ENCODE measurements around the gene GABRG3.

GABRG3 gene

DNA sequence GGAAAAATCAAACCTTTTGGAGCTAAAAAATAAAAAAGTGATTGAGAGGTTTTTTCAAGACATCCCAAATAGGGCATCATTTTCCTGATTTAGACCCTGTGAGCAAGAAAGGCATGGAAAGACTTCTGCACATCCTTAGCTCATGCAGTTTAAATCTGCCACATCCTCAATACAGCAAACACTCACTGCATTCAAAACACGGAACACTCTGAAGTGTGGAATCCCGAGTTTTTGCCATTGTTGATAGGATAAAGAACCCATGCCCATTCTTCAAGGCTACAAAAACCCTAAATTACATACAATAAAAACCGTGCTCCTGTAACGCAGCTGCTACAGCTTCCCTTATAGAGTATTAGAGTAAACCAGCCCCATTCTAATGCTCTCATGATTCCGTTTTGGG lies 346.8 kb downstream of the GABRG3 start:
- DNase-seq (ENCODE audit: low spot score), result no peak
- TF ChIP-seq, protein P1, sequence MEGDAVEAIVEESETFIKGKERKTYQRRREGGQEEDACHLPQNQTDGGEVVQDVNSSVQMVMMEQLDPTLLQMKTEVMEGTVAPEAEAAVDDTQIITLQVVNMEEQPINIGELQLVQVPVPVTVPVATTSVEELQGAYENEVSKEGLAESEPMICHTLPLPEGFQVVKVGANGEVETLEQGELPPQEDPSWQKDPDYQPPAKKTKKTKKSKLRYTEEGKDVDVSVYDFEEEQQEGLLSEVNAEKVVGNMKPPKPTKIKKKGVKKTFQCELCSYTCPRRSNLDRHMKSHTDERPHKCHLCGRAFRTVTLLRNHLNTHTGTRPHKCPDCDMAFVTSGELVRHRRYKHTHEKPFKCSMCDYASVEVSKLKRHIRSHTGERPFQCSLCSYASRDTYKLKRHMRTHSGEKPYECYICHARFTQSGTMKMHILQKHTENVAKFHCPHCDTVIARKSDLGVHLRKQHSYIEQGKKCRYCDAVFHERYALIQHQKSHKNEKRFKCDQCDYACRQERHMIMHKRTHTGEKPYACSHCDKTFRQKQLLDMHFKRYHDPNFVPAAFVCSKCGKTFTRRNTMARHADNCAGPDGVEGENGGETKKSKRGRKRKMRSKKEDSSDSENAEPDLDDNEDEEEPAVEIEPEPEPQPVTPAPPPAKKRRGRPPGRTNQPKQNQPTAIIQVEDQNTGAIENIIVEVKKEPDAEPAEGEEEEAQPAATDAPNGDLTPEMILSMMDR (IDR thresholded peaks at IDR 0.05; ENCODE audit: extremely low read depth, insufficient read depth, missing control alignments), result no peak
- in situ Hi-C loops (cut with MboI; ENCODE audit: low pct_unique_long_range_greater_than_20kb, low sequenced_read_pairs, unreplicated experiment), result no loop called here

DNA sequence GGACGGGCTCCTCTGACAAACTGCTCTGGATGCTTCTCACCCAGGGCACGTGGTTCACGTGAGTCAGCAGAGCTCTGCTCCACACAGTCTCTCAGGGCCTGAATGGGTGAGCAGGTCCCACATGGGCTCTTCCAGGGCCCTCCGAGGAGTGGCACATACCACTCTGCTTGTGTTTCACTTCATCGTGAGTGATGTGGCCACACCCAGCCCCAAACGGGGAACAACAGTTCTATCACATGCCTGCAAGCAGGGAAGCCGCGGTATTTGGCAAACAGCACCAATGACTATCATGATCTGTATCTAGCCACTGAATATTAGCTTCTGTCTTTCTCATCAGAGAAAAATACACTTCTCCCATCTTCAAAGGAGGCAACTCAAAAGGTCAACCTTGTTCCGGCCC lies 352.8 kb downstream of the GABRG3 start:
- in situ Hi-C loops (cut with MboI; ENCODE audit: low pct_unique_long_range_greater_than_20kb, low sequenced_read_pairs, unreplicated experiment), result no loop called here
- DNase-seq (ENCODE audit: low spot score), result no peak
- TF ChIP-seq, protein P1 (IDR thresholded peaks at IDR 0.05; ENCODE audit: extremely low read depth, insufficient read depth, missing control alignments), result no peak

DNA sequence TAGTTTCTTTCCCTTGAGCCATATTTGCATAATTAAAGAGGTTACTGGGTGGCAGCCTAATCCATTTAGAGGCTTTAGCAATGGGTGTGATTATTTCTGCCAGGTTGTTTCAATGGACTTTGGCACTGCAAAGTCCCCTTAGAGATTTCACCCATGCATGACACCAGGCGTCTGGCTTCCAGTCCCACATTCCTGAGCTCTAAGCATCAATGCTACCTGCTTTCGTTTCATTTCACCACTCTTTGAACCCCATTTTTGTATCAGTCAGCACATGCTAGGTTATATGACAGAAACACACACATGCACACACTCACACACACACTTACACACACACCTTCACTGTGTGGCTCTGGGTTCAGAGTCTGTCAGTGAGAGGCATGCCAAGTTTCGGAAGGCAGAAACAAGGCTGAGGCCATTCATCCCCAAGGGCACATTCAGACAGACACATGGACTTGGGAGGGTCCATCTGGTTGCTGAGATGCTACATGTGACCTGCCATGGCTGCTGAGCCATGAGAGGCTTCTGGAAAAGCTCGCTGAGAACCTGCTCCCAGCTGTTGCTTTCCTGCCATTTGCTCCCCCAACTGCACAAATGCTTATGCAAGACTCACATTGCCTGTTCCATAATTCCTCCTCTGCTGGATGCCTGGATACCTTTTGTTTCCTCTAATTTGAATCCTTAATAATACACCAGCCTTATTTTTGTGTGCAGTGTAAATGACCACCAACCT lies 354.1 kb downstream of the GABRG3 start:
- no peak for DNase-seq (ENCODE audit: low spot score)
- in situ Hi-C loops (cut with MboI; ENCODE audit: low pct_unique_long_range_greater_than_20kb, low sequenced_read_pairs, unreplicated experiment), result no loop called here
- TF ChIP-seq, protein P1 (IDR thresholded peaks at IDR 0.05; ENCODE audit: extremely low read depth, insufficient read depth, missing control alignments), result no peak

DNA sequence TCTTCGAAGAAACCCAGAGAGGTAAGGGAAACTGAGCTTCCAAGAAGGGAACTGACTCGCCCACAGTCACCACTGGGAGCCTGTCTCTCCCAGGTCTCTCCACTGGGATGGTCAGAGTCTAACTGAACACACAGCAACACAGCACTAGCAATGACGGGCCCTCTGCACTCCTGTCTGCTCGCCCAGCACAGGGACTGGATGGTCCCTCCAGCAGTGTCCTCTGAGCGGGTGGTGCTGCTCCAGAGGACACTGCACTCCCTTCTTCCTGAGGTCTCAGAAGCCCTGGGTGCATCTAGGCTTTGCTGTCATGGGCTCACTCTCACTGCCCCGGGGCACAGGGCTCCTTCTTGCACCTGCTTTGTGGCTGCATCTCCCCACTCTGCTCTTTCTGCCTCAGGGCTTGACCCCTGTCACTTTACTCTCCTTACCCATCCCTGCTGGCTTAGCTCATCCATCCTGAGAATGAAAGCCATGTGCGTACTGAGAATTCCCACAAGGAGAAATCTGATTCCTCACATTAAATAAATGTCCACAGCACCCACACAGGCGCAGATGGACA lies 356.6 kb downstream of the GABRG3 start:
- TF ChIP-seq, protein P1 (IDR thresholded peaks at IDR 0.05; ENCODE audit: extremely low read depth, insufficient read depth, missing control alignments), result no peak
- DNase-seq (ENCODE audit: low spot score), result no peak
- in situ Hi-C loops (cut with MboI; ENCODE audit: low pct_unique_long_range_greater_than_20kb, low sequenced_read_pairs, unreplicated experiment), result no loop called here

DNA sequence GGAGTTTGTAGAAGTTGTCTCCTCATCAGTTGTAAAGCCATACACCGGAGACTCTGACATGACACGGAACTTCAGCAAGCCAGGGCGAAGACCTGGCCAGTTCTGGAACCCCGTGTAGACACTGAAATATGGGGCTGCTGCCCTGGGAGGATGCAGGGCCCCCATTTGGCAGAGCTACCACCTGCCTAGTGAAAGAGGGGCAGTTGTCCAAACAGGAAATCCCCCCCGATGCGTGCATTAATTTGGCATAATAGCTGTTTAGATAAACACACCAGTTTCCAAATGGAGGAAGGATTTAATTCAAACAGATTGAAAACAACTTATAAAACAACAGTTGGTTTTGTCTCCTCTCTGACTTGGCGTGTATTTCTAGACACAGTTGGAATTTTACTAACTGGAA lies 357.2 kb downstream of the GABRG3 start:
- in situ Hi-C loops (cut with MboI; ENCODE audit: low pct_unique_long_range_greater_than_20kb, low sequenced_read_pairs, unreplicated experiment), result no loop called here

DNA sequence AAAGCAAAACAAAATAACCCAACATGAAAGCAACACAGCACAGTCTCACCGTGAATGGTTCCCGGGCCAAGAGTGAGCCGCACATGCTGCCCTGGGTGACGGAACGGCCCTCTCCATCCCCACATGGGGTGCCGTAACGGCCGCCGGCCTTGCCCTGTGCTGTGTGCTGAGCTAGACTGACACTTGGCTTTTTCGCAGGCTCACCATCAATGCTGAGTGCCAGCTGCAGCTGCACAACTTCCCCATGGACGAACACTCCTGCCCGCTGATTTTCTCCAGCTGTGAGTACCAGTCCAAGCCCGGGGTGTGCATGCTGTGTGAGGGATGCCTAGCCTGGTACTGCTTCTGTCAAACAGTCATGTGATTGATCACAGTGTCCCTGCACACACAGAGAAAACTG lies 357.6 kb downstream of the GABRG3 start:
- TF ChIP-seq, protein P1 (IDR thresholded peaks at IDR 0.05; ENCODE audit: extremely low read depth, insufficient read depth, missing control alignments), result no peak
- in situ Hi-C loops (cut with MboI; ENCODE audit: low pct_unique_long_range_greater_than_20kb, low sequenced_read_pairs, unreplicated experiment), result no loop called here
- no peak for DNase-seq (ENCODE audit: low spot score)

More for the DNA sequence above, 357.2 kb downstream of the GABRG3 start:
- TF ChIP-seq, protein P1 (IDR thresholded peaks at IDR 0.05; ENCODE audit: extremely low read depth, insufficient read depth, missing control alignments), result no peak
- DNase-seq (ENCODE audit: low spot score), result no peak
